Activated CD4-positive, alpha-beta T cell treated with anti-CD3 and anti-CD28 coated beads, Interleukin-2, amount 50 U/mL, for 4 hours (primary cell): ENCODE data around the gene PRSS2.
"Not testable (repeated sequence)": the region's sequence is repeated elsewhere in the genome, so short reads cannot be mapped to it uniquely, and the experiment has no call there.

Experiments
- DNase-seq, 2 experiments: peaks; one replicate each; pipeline ENCODE4 v3.0.0-alpha.2; 2020

The PRSS2 gene

DNA sequence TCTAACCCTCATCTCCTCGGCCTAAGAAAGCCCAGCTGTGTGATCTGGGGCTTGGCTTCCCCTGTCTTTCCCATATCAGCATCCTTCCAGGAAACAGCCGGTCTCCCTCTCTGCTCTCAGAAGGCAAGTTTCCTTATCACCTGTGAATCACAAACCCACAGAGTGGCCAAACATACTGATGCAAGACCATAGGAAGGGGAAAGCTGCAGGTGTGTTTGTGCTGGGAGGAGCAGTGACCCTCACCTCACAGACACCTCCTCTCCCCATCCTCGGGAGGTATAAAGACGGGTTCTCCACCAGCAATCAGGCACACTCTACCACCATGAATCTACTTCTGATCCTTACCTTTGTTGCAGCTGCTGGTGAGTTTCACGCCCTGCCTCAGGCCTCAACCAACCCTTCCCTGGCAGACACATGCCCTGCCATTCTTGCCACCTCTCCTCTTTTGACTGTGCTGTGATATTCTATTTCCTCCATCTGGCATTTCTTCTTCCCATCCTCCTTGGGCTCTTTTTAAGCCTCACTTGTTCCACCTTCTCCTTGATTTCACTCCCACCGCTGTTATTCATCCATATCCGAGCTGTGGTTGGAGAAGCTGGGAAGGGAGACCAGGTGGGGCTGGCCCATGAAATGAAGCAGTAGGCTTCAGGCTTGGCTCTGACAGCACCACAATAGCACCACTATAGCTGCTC, at the start of gene PRSS2:
TSS of gene PRSS2 (plus strand) at position 310 of the 692 bp plus-strand sequence. CDS start at position 323, 13 bp downstream.
- no peak for DNase-seq

DNA sequence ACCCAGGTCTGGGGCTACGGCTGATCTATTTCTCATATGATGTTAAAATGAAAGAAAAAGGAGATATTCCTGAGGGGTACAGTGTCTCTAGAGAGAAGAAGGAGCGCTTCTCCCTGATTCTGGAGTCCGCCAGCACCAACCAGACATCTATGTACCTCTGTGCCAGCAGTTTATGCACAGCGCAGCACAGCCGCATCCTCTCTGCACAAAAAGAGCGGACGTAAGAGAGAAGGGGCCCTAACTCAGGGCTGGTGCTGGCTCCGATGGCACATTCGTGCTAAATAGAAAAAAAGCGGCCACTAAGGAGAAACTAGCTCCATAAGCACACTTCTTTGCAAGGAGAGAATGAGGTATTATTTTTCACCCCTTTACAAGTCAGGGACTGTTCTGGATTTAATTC, 49.8 kb upstream of the PRSS2 start:
- no peak for DNase-seq

DNA sequence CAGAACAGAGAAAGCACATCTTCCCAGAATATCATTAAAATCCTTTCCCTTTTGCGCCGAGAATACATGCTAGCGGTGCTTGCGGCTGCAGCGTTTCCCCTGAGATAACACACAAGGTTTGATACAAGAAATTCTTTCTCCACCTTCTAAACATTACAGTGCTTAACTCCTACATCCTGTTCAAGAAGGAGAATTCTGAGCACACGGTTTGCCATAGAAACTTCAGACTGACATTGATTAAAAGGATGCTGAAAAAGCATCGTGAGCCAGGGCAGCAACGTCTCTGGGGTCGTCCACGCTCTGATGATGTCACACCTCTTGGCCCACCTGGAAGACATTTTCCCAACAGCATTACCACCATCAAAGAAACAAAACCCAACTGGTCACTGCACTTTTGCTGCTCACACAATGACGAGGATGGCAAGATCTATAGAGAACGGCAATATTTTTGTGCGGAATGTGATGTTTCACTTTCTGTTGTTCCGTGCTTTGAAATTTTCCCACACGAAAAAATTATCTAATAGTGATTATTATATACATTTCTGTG, 48.4 kb upstream of the PRSS2 start:
- no peak for DNase-seq

DNA sequence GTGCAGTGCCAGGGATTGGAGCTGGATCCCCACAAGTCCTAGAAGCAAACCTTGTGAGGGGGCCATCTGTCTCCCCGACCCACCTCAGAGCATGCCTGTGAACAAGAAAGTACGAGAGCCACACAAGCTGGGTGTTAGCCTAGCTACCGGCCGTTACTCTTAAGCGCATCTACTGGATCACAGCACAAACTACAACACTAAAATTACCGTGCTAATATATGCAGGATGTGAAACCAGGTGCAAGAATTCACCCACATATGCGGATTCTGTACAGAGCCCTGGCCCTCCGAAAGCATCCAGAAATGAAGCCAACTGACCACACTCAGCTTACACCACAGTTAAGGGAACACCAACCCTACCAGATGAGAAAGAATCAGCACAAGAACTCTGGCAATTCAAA, 37.5 kb upstream of the PRSS2 start:
- no peak for DNase-seq

DNA sequence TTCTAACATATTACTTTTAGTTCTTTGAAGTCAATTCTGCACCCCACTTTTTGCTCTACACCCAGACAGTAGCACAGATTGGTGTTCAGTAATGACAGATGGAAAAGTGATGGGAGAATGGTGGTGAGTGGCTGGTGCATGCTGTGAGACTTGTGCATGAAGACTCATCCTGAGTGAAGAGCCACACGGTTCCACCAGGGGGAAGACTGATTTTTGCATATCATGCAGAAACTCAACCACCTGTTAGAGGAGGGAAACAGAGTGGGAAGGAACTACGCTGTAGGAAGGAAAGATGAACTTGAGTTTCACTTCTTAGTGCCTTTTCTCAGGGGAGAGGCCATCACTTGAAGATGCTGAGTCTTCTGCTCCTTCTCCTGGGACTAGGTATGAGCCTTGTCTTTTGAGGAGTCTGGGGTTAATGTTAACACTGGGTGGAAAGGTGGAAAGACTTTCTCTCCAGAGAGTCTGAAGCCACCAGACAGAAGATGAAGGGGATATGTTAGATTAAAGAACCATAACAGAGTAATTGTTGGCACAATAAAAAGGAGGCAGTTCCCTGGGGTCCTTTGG, 30.8 kb upstream of the PRSS2 start:
- no peak for DNase-seq

DNA sequence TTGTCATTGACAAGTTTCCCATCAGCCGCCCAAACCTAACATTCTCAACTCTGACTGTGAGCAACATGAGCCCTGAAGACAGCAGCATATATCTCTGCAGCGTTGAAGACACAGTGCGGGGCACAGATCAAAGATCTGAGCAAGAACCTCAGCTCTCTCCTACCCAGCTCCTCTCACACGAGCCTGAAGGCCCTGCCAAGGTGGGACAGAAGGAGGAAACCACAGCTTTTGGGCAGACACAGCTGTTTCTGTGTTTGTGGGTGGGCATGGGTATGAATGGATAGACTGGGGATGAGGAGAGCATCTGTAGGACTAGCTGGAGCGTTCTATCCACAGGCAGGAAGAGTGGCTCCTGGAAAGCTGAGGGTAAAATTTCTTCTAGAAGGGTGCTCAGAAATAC, 30.0 kb upstream of the PRSS2 start:
- no peak for DNase-seq

DNA sequence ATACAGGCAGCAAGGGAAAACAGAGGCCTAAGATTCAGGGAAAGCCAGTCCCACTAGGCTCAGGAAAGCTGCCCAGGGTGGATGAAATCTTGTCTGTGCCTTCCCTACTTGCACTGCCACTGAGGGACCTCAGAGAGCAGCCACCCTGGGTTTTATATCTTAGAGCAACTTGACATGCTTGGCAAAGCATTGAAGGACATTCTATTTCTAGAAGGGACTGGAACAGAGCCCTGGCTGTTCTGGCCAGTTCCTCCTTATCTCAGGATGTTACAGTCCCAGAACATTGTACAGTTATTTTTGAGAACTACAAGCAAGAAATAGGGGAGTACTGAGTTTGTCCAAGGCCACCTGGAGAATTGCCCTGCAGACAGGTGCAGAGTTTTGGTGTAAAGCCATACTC, 28.8 kb upstream of the PRSS2 start:
- not testable (repeated sequence) for DNase-seq

DNA sequence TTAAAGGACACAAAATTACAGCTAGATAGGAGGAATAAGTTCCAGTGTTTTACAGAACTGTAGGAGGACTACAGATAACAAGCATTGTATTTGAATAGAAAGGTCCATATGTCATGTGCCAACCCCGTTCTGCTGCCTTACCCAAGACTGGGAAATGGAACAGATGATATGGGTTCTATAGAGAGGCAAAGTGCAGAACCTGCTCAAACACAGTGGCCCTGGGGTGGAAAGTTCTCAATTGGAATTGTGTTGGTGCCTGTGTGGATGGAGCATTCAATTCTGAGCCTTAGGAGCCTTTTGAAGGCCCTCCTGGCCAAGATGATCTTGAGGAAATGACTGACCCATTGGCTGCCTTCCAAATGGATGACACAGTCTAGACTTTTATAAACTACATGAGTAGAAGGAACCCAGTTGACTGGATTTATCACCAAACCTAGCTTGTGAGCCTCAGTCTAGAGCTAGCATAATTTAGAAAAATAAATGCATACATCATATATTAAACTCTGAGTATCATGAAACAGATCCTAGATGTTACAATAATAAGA, 25.6 kb upstream of the PRSS2 start:
- no peak for DNase-seq

DNA sequence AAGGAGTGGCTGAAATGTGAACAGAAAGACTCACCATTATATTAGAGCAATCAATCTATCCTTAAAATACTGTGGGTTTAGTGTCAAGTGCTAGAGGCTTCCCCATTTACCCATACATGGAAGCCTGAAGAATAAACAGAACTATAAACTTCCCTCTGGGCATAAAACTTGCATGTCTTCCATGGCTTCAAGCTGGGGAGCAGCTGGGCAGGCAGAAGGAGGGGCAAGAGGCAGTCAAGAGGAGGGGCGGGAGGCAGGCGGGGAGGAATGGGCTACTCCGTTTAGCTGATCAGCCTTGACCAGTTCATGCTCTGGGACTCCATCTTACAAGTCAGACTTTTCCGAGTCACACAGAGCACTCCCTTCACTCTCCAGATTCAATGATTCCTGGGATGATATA, 25.0 kb upstream of the PRSS2 start:
- no peak for DNase-seq

DNA sequence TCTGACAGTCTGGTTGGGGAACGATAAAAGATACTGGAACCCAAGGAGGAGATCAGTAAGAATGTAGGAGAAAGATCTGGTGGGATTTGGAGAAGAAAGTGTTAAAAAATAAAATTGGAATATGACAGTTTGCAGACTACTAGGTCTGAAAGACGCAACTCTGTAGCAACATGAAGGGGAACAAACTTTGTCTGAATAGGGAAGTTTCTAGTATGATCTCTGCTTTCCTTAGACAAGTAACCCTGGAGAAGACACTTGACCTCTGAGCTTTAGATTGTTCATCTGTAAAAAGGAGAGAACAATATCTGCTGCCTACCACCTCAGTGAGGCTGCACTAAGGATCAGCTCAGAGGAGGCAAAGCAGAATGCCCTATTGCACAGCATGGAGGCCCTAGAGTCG, 24.5 kb upstream of the PRSS2 start:
- no peak for DNase-seq

DNA sequence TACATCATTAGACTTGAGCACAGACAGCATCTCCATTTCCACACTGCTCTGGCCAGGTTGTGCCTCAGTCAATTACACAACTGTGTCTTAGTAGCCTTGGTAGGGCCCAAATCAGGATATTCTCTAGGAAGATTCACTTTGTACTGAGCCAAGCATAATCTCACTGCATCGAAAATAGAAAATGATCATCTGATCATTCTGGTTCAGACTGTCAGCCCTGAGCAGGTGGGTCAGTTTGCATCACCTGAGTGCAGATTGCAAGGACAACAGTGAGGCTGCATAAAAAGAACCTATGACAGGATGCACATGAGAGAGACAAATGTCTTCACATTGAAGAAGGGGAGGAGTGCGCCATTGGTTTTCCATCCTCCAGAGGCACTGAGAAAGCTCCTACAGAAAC, 22.4 kb upstream of the PRSS2 start:
- DNase-seq: not testable (repeated sequence)

DNA sequence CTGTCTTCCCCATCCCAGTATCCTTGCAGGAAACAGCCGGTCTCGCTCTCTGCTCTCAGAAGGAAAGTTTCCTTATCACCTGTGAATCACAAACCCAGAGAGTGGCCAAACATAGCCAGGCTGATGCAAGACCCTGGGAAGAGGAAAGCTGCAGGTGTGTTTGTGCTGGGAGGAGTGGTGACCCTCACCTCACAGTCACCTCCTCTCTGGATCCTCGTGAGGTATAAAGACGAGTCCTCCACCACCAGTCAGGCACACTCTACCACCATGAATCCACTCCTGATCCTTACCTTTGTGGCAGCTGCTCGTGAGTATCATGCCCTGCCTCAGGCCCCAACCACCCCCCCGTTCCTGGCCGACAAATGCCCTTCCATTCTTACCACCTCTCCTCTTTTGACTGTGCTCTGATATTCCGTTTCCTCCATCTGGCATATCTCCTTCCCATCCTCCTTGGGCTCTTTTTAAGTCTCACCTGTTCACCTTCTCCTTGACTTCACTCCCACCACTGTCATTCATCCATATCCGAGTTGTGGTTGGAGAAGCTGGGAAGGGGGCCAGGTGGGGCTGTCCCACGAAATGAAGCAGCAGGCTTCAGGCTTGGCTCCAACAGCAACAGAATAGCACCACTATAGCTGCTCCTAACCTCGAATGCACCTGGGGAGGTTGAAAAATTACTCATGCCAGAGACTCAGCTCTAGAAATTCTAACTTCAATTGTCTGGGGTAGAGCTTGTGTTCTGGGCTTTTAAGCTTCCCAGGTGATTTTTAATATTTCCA, 21.4 kb upstream of the PRSS2 start, which contains the start of gene PRSS1:
TSS of gene PRSS1 (plus strand) at position 255 of the 776 bp plus-strand sequence. CDS start at position 268, 13 bp downstream.
- DNase-seq: no peak

DNA sequence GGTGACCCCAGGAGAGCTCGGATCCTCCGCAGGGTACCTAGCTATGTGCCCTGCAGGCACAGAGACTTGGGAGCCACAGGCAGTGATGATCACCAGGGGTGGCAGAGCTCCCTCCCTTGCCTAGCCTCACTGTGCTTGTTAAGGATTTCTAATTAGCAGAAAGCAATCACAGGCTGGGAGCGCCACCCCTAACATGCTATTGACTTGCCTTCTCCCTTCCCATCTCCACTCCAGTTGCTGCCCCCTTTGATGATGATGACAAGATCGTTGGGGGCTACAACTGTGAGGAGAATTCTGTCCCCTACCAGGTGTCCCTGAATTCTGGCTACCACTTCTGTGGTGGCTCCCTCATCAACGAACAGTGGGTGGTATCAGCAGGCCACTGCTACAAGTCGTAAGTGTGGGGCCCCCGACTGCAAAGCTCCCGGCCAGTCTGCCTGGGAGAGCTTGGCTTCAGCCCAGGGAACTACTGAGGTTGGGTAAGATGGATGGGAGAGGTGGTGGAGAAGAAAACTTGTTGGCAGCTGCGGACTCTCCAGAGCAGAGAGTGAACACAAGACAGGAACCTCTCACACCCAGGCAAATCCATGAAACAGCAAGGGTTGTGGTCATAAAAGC, 20.3 kb upstream of the PRSS2 start:
- no peak for DNase-seq

DNA sequence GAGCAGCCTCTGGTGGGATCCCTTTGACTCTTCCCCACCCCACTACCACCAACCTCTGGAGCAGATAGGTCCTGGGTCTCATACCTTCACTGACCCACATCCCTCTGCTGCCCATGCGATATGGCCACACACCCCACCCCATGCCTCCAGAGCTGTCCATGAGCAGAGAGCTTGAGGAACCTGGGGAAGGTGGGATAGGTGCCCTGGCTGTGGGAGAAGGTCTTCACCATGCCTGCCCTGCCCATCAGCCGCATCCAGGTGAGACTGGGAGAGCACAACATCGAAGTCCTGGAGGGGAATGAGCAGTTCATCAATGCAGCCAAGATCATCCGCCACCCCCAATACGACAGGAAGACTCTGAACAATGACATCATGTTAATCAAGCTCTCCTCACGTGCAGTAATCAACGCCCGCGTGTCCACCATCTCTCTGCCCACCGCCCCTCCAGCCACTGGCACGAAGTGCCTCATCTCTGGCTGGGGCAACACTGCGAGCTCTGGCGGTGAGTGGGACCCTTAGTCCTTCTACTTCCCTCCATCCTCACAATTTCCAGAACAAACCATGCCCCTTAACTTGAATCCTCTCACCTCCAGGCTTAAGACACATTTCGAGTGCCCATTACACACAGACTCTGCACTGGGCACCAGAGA, 19.1 kb upstream of the PRSS2 start:
- DNase-seq: not testable (repeated sequence)

DNA sequence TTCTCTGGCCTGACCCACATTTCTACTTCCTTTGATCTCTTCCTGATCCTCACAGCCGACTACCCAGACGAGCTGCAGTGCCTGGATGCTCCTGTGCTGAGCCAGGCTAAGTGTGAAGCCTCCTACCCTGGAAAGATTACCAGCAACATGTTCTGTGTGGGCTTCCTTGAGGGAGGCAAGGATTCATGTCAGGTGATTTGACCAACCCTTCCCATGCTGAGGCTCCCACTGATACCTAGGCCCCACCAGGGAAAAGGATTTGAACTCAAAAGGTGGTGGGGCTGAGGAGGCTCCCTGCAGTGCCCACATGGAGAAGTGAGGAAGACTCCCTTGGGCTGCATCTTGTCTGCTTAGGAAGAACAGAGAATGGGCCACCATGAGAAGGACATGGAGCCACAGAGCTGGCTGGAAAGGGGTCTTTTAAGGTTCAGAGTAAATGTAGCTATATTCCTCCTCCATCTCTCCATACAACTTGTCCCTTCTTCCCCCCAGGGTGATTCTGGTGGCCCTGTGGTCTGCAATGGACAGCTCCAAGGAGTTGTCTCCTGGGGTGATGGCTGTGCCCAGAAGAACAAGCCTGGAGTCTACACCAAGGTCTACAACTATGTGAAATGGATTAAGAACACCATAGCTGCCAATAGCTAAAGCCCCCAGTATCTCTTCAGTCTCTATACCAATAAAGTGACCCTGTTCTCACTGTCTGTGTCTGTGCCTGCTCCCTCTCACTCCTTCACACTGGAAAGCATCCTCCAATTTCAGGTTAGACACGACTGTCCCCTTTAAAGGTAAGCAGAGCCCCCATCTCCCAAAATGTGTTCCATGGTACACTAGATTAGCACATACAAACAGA, 18.2 kb upstream of the PRSS2 start:
- no peak for DNase-seq

DNA sequence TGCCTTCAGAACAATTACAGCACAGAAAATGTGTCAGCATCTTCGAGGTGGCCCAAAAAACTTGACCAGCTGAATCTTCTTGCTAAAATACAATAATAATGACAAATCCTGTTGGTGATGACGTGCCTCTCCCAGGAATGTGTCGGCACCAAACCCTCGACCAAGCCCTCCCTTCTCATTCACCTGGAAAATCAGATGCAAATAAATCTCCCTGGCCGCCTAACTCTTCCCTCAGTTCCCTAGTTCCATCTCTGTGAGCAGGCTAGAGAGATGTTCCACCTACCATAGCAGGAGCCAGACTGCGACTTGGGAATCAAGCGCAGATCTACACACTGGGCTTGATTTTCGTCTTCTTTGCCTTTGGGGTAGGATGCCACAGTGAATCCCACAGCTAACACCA, 17.4 kb upstream of the PRSS2 start:
- DNase-seq: no peak

DNA sequence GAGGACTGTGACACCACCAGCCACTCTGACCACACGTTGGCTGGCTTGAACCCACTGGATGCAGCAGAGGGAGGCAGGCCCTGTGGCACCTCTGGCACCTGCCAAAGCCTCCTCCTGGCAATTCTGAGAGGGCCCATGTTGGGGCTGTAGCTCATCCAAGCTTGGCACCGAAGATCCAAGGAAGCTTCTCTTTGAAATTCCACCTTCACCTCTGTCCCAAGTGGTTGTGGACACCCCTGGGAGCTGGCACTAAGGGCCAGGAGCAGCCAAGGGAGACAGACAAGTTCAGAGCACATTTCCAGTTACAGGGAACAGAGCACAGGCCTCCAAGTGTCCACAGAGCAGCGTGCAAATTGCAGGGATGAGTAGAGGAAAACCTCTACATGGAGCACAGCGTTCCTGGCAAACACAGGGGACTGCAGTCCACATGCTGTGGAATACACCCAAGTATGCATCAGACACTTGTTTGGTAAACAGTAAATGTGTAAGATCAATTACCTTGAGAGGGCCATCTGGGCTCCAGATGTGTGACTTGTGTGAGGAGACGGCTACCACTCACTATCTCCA, 16.8 kb upstream of the PRSS2 start:
- DNase-seq: not testable (repeated sequence)

DNA sequence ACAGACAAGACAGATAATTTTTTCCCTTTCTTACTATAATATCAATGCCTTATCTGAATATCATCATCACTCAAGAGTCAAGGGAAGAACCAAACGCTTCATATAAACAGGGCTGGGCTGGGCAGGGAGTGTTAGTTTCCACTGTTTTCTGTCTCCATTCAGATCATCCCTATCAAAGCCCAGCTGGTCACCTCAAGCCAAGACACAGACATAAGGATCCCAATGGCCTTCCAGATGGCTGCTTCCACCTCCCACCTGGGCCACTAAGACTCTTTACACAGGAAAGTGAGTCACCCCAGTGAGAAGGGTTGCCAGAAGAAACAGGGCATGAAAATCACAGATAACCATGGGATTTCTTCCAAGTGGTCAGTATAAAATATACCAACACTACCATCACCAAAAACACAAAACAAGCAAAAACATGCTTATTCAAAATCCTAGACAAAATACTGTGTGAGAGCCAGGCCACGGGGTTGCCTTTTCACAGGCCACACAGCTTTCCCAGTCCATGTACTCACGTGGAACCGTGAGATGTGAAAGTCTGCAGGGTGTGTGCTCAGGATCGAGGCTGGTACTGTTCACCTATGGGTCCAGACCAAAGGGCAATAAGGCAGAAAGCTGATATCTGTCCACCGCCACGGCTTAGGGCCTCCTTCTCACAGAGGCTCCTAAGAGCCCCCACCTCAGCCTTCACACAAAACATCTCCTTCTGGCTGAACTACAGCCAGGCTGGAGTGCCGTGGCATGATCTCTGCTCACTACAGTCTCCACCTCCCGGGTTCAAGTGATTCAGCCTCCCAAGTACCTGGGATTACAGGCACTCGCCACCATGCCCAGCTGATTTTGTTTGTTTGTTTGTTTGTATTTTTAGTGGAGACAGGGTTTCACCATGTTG, 15.8 kb upstream of the PRSS2 start:
- DNase-seq: no peak

DNA sequence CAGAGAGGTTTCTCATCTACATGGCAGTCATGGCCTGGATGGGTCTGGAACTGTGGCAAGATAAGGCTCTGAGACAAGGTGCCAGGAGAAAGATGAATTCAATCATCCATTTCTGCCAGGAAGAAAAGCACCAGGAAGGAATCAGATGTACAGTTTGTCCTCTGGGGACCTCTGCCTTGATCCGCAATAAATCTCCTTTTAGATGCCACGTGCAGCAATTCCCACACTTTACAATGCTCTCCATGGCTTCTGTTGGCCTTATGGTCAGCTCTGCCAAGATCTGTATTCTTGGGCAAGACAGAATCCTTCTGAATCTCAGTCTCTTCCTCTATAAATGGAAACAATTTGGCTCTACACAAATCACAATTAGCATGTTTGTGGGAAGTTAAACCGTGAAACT, 12.5 kb upstream of the PRSS2 start:
- not testable (repeated sequence) for DNase-seq

DNA sequence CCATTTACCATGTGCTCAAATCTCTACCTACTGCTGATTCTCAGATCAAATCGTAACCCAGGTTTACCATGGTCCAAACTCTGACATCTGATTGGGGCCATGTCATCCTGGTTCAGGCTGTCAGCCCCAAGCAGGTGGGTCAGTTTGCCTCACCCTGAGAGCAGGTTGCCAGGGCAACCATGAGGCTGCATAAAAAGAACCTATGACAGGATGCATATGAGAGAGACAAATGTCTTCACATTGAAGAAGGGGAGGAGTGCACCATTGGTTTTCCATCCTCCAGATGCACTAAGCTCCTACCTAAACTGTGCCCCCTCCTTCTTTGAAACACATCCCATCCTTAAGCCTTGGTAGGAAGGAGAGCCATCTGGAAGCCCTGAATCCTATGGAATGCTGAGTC, 11.3 kb upstream of the PRSS2 start:
- no peak for DNase-seq
